ENCODE measurements around the gene GPC6. TPM values are rescaled to one million over a fixed set of nuclear protein-coding genes. Genes with fewer than 3 reads are reported as not detected.

GPC6 gene
- total RNA-seq, 1 donor from 2014 or later: 50.3 TPM

- no peak overlapping the region for H3K27ac Mint-ChIP-seq
Observed at GRCh38 chr13:93758575-93758974, 532.0 kb downstream of the GPC6 start.

GRCh38 chr13:93762708-93763426 lies 536.3 kb downstream of the GPC6 start:
- peaks cover 13% of the 10 kb centered on the region for H3K9me3 Mint-ChIP-seq (ENCODE audit: low read depth)
- peaks cover 12% of the 10 kb centered on the region for H3K36me3 Mint-ChIP-seq (ENCODE audit: insufficient read depth)
- H3K4me3 Mint-ChIP-seq (ENCODE audit: low read depth): no peak overlapping the region
- H3K4me1 Mint-ChIP-seq (ENCODE audit: low read depth): peaks cover 24% of the 10 kb centered on the region
- no peaks in the 10 kb centered on the region for H3K27me3 Mint-ChIP-seq
- no peak overlapping the region for H3K27ac Mint-ChIP-seq
- no peak for TF ChIP-seq CTCF (IDR thresholded peaks at IDR 0.05; ENCODE audit: unreplicated experiment)
- DNase-seq (ENCODE audit: low spot score, unreplicated experiment): no peak

More at GRCh38 chr13:93758575-93758974, 532.0 kb downstream of the GPC6 start:
- Mint-ChIP-seq H3K9me3 (ENCODE audit: low read depth) (peaks cover 10% of the 10 kb centered on the region), H3K4me1 (ENCODE audit: low read depth) (peaks cover 31% of the 10 kb centered on the region), H3K36me3 (ENCODE audit: insufficient read depth) (peaks cover 7% of the 10 kb centered on the region), H3K4me3 (ENCODE audit: low read depth) (no peak overlapping the region), H3K27me3 (no peaks in the 10 kb centered on the region)
- no peak for DNase-seq (ENCODE audit: low spot score, unreplicated experiment)
- no peak for TF ChIP-seq CTCF (IDR thresholded peaks at IDR 0.05; ENCODE audit: unreplicated experiment)

- Mint-ChIP-seq H3K27me3 (no peaks in the 10 kb centered on the region), H3K4me1 (ENCODE audit: low read depth) (peaks cover 35% of the 10 kb centered on the region), H3K36me3 (ENCODE audit: insufficient read depth) (peaks cover 12% of the 10 kb centered on the region), H3K27ac (no peak overlapping the region), H3K9me3 (ENCODE audit: low read depth) (peaks cover 13% of the 10 kb centered on the region), H3K4me3 (ENCODE audit: low read depth) (no peak overlapping the region)
- no peak for DNase-seq (ENCODE audit: low spot score, unreplicated experiment)
- no peak for TF ChIP-seq CTCF (IDR thresholded peaks at IDR 0.05; ENCODE audit: unreplicated experiment)
Observed at GRCh38 chr13:93765062-93765461, 538.5 kb downstream of the GPC6 start.

- peaks cover 13% of the 10 kb centered on the region for H3K9me3 Mint-ChIP-seq (ENCODE audit: low read depth)
- DNase-seq (ENCODE audit: low spot score, unreplicated experiment): no peak
- H3K27me3 Mint-ChIP-seq: no peaks in the 10 kb centered on the region
- no peak for TF ChIP-seq CTCF (IDR thresholded peaks at IDR 0.05; ENCODE audit: unreplicated experiment)
- H3K36me3 Mint-ChIP-seq (ENCODE audit: insufficient read depth): peaks cover 12% of the 10 kb centered on the region
- no peak overlapping the region for H3K27ac Mint-ChIP-seq
- peaks cover 35% of the 10 kb centered on the region for H3K4me1 Mint-ChIP-seq (ENCODE audit: low read depth)
- no peak overlapping the region for H3K4me3 Mint-ChIP-seq (ENCODE audit: low read depth)
Observed at GRCh38 chr13:93765811-93766210, 539.2 kb downstream of the GPC6 start.

- Mint-ChIP-seq H3K4me1 (ENCODE audit: low read depth) (peaks cover 40% of the 10 kb centered on the region), H3K27me3 (no peaks in the 10 kb centered on the region), H3K4me3 (ENCODE audit: low read depth) (no peak overlapping the region), H3K36me3 (ENCODE audit: insufficient read depth) (peaks cover 12% of the 10 kb centered on the region), H3K9me3 (ENCODE audit: low read depth) (peaks cover 13% of the 10 kb centered on the region), H3K27ac (no peak overlapping the region)
- no peak for TF ChIP-seq CTCF (IDR thresholded peaks at IDR 0.05; ENCODE audit: unreplicated experiment)
- DNase-seq (ENCODE audit: low spot score, unreplicated experiment): no peak
Observed at GRCh38 chr13:93766719-93767118, 540.1 kb downstream of the GPC6 start.

All from progenitor cell of endocrine pancreas (in vitro differentiated cells).